ENCODE data around the gene JPH3. TPM values are rescaled to one million over a fixed set of nuclear protein-coding genes. Genes with fewer than 3 reads are reported as not detected.
"Not testable (repeated sequence)": the region's sequence is repeated elsewhere in the genome, so short reads cannot be mapped to it uniquely, and the experiment has no call there.

Gene JPH3
- total and polyA plus RNA-seq, 2 donors, result 0.05 to 0.09 TPM

DNA sequence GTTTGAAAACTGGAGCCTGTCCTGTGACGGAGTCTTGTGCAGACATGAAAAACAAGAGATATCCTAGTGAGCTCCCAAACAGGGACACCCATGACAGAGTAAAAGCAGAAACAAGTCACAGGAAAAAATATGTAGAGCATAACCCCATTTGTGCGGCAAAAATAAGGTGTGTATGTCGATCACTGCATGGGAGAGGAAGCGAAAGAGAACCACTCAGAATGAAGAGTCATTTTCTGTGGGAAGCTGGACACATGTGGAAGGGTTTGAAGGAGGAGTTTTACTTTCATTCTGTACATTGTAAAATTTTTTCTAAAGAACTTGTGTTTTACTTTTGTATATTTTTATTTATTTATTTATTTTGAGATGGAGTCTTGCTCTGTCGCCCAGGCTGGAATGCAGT, 72.1 kb downstream of the JPH3 start:
- Histone ChIP-seq H3K4me3 (ENCODE audit: low read length in 2 of 2) (no peak overlapping the region), H3K4me1 (ENCODE audit: control insufficient read depth in 2 of 2, insufficient read depth in 2 of 2, low read length in 2 of 2) (peaks cover 0 to 4% of the 10 kb centered on the region in 2 donors), H3K27ac (ENCODE audit: low read depth in 1 of 2, low read length in 1 of 2) (no peak overlapping the region), H3K36me3 (ENCODE audit: control insufficient read depth in 2 of 2, insufficient read depth in 2 of 2, low read length in 1 of 2) (no peaks in the 10 kb centered on the region), H3K9me3 (ENCODE audit: control insufficient read depth in 2 of 2, insufficient read depth in 1 of 2, low read length in 1 of 2) (peaks cover 0 to 2% of the 10 kb centered on the region in 2 donors), H3K27me3 (ENCODE audit: control insufficient read depth in 2 of 2, insufficient read depth in 1 of 2, low read length in 1 of 2) (peaks cover 0 to 14% of the 10 kb centered on the region in 2 donors)
- WGBS, result 67% methylated on average over 5 of the region's 5 CpGs
- no peak for DNase-seq (ENCODE audit: low read depth in 6 of 9, low spot score in 9 of 9)

GRCh38 chr16:87675111-87675719, 72.9 kb downstream of the JPH3 start:
- DNase-seq (ENCODE audit: low read depth in 6 of 9, low spot score in 9 of 9), result no peak
- Histone ChIP-seq H3K9me3 (ENCODE audit: control insufficient read depth in 2 of 2, insufficient read depth in 1 of 2, low read length in 1 of 2) (peaks cover 0 to 2% of the 10 kb centered on the region in 2 donors), H3K27me3 (ENCODE audit: control insufficient read depth in 2 of 2, insufficient read depth in 1 of 2, low read length in 1 of 2) (peaks cover 0 to 15% of the 10 kb centered on the region in 2 donors), H3K27ac (ENCODE audit: low read depth in 1 of 2, low read length in 1 of 2) (no peak overlapping the region), H3K4me1 (ENCODE audit: control insufficient read depth in 2 of 2, insufficient read depth in 2 of 2, low read length in 2 of 2) (peaks cover 0 to 4% of the 10 kb centered on the region in 2 donors), H3K36me3 (ENCODE audit: control insufficient read depth in 2 of 2, insufficient read depth in 2 of 2, low read length in 1 of 2) (no peaks in the 10 kb centered on the region), H3K4me3 (ENCODE audit: low read length in 2 of 2) (no peak overlapping the region)
- WGBS, result 77% methylated on average over 15 of the region's 15 CpGs

- Histone ChIP-seq H3K27me3 (ENCODE audit: control insufficient read depth in 2 of 2, insufficient read depth in 1 of 2, low read length in 1 of 2) (peaks cover 0 to 2% of the 10 kb centered on the region in 2 donors), H3K9me3 (ENCODE audit: control insufficient read depth in 2 of 2, insufficient read depth in 1 of 2, low read length in 1 of 2) (no peaks in the 10 kb centered on the region), H3K27ac (ENCODE audit: low read depth in 1 of 2, low read length in 1 of 2) (no peak overlapping the region), H3K36me3 (ENCODE audit: control insufficient read depth in 2 of 2, insufficient read depth in 2 of 2, low read length in 1 of 2) (no peaks in the 10 kb centered on the region), H3K4me3 (ENCODE audit: low read length in 2 of 2) (no peak overlapping the region), H3K4me1 (ENCODE audit: control insufficient read depth in 2 of 2, insufficient read depth in 2 of 2, low read length in 2 of 2) (peaks cover 0 to 12% of the 10 kb centered on the region in 2 donors)
- 95% methylated on average over 5 of the region's 5 CpGs for WGBS
- DNase-seq (ENCODE audit: low read depth in 6 of 9, low spot score in 9 of 9), result no peak
Measured at GRCh38 chr16:87677830-87678229, 75.5 kb downstream of the JPH3 start.

- WGBS, result 82% methylated on average over 14 of the region's 14 CpGs
- no peaks in the 10 kb centered on the region for H3K9me3 ChIP-seq (ENCODE audit: control insufficient read depth in 2 of 2, insufficient read depth in 1 of 2, low read length in 1 of 2)
- H3K4me3 ChIP-seq (ENCODE audit: low read length in 2 of 2), result no peak overlapping the region
- DNase-seq (ENCODE audit: low read depth in 6 of 9, low spot score in 9 of 9), result no peak
- peaks cover 0 to 4% of the 10 kb centered on the region in 2 donors for H3K27me3 ChIP-seq (ENCODE audit: control insufficient read depth in 2 of 2, insufficient read depth in 1 of 2, low read length in 1 of 2)
- peaks cover 0 to 12% of the 10 kb centered on the region in 2 donors for H3K4me1 ChIP-seq (ENCODE audit: control insufficient read depth in 2 of 2, insufficient read depth in 2 of 2, low read length in 2 of 2)
- no peaks in the 10 kb centered on the region for H3K36me3 ChIP-seq (ENCODE audit: control insufficient read depth in 2 of 2, insufficient read depth in 2 of 2, low read length in 1 of 2)
- H3K27ac ChIP-seq (ENCODE audit: low read depth in 1 of 2, low read length in 1 of 2), result no peak overlapping the region
Measured at GRCh38 chr16:87678618-87679017, 76.3 kb downstream of the JPH3 start.

DNA sequence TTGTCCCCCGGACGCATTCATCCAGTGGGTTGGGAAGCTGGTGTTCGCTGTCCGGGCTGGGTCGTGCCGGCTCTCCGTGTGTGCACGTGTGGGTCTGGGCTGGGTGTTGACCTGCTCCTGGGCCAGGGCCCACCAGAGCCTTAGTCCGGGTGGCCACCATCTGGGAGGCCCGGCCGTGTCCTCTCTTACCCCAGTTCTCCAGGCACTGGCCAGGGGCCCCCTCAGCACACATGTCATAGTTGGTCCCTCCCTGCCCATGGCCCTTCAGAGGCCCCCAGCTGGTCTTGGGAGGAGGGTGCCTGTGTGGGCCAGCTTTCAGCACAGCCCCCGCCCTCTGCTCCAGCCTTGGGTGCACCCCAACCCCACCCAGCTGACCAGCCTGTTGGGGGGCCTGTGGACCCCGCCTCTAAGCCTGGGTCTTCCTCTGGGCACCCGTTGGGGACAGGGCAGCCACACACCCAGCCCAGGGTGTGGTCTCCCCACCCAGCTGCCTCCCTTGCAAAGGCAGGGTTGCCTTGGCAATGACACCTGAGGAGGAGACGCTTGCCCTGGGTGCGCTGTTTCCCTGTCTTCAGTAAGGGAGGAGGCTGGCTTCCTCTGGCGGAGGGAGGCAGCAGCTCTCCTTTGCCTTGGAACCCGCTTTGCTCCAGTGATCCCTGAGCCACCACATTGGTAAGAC, 77.4 kb downstream of the JPH3 start:
- Histone ChIP-seq H3K4me3 (ENCODE audit: low read length in 2 of 2) (no peak overlapping the region), H3K9me3 (ENCODE audit: control insufficient read depth in 2 of 2, insufficient read depth in 1 of 2, low read length in 1 of 2) (no peaks in the 10 kb centered on the region), H3K27me3 (ENCODE audit: control insufficient read depth in 2 of 2, insufficient read depth in 1 of 2, low read length in 1 of 2) (peaks cover 0 to 4% of the 10 kb centered on the region in 2 donors), H3K36me3 (ENCODE audit: control insufficient read depth in 2 of 2, insufficient read depth in 2 of 2, low read length in 1 of 2) (no peaks in the 10 kb centered on the region), H3K27ac (ENCODE audit: low read depth in 1 of 2, low read length in 1 of 2) (no peak overlapping the region), H3K4me1 (ENCODE audit: control insufficient read depth in 2 of 2, insufficient read depth in 2 of 2, low read length in 2 of 2) (peaks cover 0 to 12% of the 10 kb centered on the region in 2 donors)
- 93% methylated on average over 18 of the region's 18 CpGs for WGBS
- DNase-seq (ENCODE audit: low read depth in 6 of 9, low spot score in 9 of 9), result no peak

- Histone ChIP-seq H3K27me3 (ENCODE audit: control insufficient read depth in 2 of 2, insufficient read depth in 1 of 2, low read length in 1 of 2) (peaks cover 0 to 6% of the 10 kb centered on the region in 2 donors), H3K9me3 (ENCODE audit: control insufficient read depth in 2 of 2, insufficient read depth in 1 of 2, low read length in 1 of 2) (no peaks in the 10 kb centered on the region), H3K4me1 (ENCODE audit: control insufficient read depth in 2 of 2, insufficient read depth in 2 of 2, low read length in 2 of 2) (peaks cover 0 to 10% of the 10 kb centered on the region in 2 donors), H3K4me3 (ENCODE audit: low read length in 2 of 2) (no peak overlapping the region), H3K36me3 (ENCODE audit: control insufficient read depth in 2 of 2, insufficient read depth in 2 of 2, low read length in 1 of 2) (no peaks in the 10 kb centered on the region), H3K27ac (ENCODE audit: low read depth in 1 of 2, low read length in 1 of 2) (no peak overlapping the region)
- DNase-seq (ENCODE audit: low read depth in 6 of 9, low spot score in 9 of 9), result no peak
- 95% methylated on average over 17 of the region's 17 CpGs for WGBS
Measured at GRCh38 chr16:87680272-87680644, 78.0 kb downstream of the JPH3 start.

- not testable (repeated sequence) for H3K27me3 ChIP-seq (ENCODE audit: control insufficient read depth in 2 of 2, insufficient read depth in 1 of 2, low read length in 1 of 2); H3K36me3 ChIP-seq (ENCODE audit: control insufficient read depth in 2 of 2, insufficient read depth in 2 of 2, low read length in 1 of 2); H3K4me3 ChIP-seq (ENCODE audit: low read length in 2 of 2); H3K9me3 ChIP-seq (ENCODE audit: control insufficient read depth in 2 of 2, insufficient read depth in 1 of 2, low read length in 1 of 2); H3K4me1 ChIP-seq (ENCODE audit: control insufficient read depth in 2 of 2, insufficient read depth in 2 of 2, low read length in 2 of 2); H3K27ac ChIP-seq (ENCODE audit: low read depth in 1 of 2, low read length in 1 of 2); DNase-seq (ENCODE audit: low read depth in 6 of 9, low spot score in 9 of 9)
- 97% methylated on average over 60 of the region's 60 CpGs for WGBS
Measured at GRCh38 chr16:87681051-87681602, 78.8 kb downstream of the JPH3 start.

DNA sequence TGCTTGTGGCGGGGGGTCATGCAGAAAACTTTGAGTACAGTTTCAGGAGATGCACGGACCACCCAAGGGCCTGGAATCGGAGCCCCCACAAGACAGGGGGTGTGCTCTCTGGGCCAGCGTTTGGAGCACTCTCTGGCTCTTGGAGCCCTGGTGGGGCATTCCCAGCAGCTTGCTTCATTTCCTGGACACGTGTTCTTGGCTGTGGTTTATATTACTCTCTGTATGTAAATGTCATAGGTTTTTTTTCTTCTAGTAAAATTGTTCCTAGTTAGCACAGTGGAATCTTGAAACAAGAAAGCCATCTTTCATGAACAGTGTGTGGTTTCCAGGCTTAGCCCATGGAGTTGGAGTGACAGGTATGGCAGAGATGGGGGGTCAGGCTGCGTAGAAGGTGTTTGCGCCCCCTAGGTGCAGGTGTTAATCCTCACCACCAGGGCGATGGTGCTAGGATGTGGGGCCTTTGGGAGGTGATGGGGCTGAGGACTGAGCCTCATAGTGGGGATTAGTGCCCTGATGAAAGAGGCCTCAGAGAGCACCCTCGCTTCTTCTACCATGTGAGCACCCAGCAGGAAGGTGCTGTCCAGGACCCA, 79.8 kb downstream of the JPH3 start:
- Histone ChIP-seq H3K27me3 (ENCODE audit: control insufficient read depth in 2 of 2, insufficient read depth in 1 of 2, low read length in 1 of 2) (peaks cover 0 to 9% of the 10 kb centered on the region in 2 donors), H3K4me3 (ENCODE audit: low read length in 2 of 2) (no peak overlapping the region), H3K36me3 (ENCODE audit: control insufficient read depth in 2 of 2, insufficient read depth in 2 of 2, low read length in 1 of 2) (no peaks in the 10 kb centered on the region), H3K9me3 (ENCODE audit: control insufficient read depth in 2 of 2, insufficient read depth in 1 of 2, low read length in 1 of 2) (no peaks in the 10 kb centered on the region), H3K27ac (ENCODE audit: low read depth in 1 of 2, low read length in 1 of 2) (no peak overlapping the region), H3K4me1 (ENCODE audit: control insufficient read depth in 2 of 2, insufficient read depth in 2 of 2, low read length in 2 of 2) (peaks cover 0 to 8% of the 10 kb centered on the region in 2 donors)
- no peak for DNase-seq (ENCODE audit: low read depth in 6 of 9, low spot score in 9 of 9)
- 53% methylated on average over 9 of the region's 9 CpGs for WGBS

GRCh38 chr16:87682852-87683399, 80.6 kb downstream of the JPH3 start:
- WGBS, result 94% methylated on average over 18 of the region's 18 CpGs
- no peaks in the 10 kb centered on the region for H3K36me3 ChIP-seq (ENCODE audit: control insufficient read depth in 2 of 2, insufficient read depth in 2 of 2, low read length in 1 of 2)
- no peak overlapping the region for H3K4me3 ChIP-seq (ENCODE audit: low read length in 2 of 2)
- H3K9me3 ChIP-seq (ENCODE audit: control insufficient read depth in 2 of 2, insufficient read depth in 1 of 2, low read length in 1 of 2), result no peaks in the 10 kb centered on the region
- peaks cover 0 to 9% of the 10 kb centered on the region in 2 donors for H3K27me3 ChIP-seq (ENCODE audit: control insufficient read depth in 2 of 2, insufficient read depth in 1 of 2, low read length in 1 of 2)
- no peak for DNase-seq (ENCODE audit: low read depth in 6 of 9, low spot score in 9 of 9)
- H3K4me1 ChIP-seq (ENCODE audit: control insufficient read depth in 2 of 2, insufficient read depth in 2 of 2, low read length in 2 of 2), result peaks cover 0 to 8% of the 10 kb centered on the region in 2 donors
- no peak overlapping the region for H3K27ac ChIP-seq (ENCODE audit: low read depth in 1 of 2, low read length in 1 of 2)

All from thymus (tissue), 11 donors.